GM19438 (cell line): ENCODE measurements around the gene NEDD8.

Experiments used
- ATAC-seq: cut with Tn5 transposase; IDR thresholded peaks from one replicate; pipeline ENCODE4 v1.9.1; 2021; ENCODE audit warnings: low read depth; ENCODE audit not compliant: unreplicated experiment

NEDD8 gene

DNA sequence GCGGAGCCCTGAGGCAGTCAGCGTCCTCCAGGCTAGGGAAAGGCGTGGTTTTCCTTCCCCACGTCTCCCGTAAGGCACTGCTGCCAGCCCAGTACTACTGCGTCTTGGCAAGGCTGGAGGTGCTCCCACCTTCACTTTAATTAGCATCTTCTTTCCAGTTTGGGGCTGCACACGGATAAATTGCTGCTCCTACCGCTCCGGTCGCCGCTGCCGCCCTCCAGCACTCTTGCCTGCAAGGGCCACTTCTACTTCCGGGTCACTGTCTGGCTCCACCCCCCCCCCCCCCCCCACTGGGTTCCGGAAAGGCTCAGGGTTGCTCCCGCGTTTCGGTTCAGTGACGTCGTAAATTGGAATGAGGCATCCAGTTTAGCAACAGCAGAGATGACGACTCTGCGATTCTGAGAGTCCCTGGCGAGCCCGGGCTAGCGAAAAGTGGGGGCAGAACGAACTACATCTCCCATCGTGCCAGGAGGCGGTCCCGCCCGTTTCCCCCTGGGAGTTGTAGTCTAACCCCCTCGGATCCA, at the start of gene NEDD8:
Gene NEDD8 (minus strand): TSS at position 247 of the 524 bp plus-strand sequence. CDS start 100 bp downstream, at position 147.
- peak; percentile 76 for ATAC-seq

DNA sequence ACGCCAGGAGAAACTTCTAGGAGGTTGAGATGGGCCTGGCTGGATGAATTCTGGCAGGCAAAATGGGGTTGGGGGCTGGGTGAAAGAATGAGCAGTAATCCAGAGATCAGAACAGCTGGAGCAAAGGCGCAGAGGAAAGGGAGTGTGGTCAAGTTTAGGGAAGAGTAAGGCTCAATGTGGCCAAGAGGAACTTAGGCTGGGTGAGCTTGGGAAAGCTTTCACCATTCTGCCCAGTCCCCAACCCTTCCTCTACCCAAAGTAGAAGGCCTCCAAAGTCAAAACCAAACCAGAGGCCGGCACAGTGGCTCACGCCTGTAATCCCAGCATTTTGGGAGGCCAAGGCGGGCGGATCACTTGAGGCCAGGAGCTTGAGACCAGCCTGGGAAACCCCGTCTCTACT, 49.5 kb upstream of the NEDD8 start:
- ATAC-seq = no peak

DNA sequence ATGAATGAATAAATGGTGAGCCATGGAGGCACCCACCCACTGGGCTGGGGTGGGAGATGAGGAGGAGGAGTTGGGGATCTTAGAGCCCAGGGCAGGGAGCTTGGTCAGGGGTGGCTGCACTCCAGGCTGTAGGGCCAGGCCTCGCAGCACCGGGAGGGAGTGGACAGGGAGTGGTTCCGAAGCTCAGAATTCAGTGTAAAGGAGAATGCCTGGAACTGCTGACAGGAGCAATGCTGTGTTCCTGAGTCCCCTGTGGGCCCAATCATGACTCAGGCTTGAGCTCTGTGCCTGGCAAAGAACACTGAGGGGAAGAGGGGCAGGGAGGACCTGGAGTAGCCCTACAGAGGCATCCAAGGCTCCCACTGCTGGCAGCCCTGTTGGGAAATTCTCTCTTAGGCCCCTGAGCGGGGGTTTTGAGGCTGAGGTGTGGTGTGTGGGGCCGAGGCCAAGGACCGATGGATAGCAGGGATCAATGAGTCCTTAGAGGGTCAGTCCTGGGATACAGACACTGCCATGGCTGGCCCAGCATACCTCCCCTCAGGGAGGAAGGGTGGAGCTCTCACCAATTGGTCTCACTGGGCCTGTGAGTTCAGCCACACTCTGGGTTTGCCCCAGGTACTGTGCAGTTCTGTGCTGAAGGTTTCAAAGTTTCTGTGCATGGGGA, 48.8 kb upstream of the NEDD8 start:
- no peak for ATAC-seq

DNA sequence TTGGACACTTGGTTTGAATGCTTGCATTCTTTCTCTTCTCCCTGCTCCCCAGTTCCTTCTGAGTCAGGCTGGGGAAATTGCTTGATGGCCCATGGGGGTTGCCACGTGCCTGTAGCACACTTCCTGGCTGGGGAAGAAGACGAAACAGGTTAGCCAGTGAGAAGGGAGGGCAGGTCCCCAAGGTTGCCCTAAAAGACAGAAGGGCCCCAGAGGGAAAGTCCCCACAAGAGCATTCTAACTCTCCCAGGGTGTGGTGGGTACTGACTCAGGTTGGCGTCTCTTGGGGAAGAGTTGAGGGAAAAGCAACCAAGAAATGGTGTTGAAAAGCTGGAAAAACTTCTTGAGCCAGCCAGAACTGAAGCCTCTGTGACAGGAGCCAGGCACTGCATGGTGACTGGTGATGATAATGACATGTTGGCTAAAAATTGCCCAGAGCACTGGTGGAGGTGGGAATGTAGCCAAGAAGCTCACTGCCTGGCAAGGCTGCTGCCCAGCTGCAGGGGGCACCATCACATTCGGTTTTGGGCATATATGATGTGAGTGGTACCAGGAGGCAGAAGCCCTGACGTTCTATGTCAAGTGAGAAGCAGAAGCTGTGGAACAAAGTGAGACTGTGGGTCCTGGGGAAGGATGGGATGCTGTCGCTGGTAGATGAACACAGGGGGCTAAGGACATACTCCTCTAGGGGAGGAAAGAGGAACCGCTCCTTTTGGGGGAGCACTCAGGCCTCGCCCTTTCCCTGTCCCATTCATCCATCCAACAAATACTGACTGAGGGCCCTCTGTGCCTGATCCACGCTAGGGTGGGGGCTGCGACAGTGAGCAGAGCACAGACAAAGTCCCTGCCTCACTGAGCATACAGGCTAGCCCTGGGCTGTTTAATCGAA, 47.4 kb upstream of the NEDD8 start:
- no peak for ATAC-seq

DNA sequence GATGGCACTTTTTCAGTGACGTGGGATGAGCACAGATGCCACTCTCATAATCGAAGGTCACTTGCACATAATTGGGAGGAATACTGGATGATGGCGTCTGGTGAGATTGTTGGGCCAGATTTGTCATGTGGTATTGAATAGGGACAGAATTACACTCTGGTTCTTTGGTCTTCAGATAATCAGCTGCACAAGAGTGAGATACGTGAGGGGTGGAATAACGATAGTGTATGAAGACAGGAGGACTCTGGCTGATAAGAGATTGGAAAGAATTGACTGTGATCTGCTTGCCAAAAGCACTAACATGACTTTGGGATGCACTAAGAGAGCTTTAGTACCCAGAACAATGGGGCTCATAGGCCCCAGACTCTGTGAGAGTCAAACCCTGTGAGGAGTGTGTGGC, 46.3 kb upstream of the NEDD8 start:
- ATAC-seq = no peak

DNA sequence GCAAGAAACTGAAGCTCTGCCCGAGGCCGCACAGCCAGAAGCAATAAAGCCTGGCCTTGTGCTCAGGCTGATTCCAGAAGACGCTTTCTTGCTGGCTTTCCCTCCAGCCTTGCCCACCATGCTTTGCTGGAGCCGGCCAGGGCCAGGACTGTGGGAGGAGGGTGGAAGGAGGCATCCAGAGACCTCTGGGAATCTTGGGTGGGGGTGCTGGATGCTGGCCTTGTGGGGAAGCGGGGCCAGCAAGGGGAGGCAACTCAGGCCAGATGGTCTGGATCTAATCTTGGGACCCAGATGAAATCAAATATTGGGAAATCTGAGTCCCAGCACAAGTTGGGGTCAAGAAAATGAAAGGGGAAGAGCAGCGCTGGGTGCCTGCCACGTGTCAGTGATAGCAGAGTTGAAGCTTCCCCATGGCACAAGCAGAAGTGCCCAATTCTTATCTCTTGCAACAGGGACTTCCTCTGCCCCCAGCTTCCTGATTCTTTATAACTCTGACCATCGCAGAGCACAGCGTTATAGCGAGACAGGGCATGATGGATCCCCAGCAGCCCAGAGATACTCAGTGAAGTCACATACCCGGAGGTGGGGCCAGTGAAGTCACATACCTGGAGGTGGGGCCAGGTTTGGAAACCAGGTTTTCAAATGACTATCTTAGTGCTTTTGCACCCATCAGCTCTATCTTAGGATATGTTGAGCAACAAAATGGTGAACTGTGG, 45.6 kb upstream of the NEDD8 start:
- no peak for ATAC-seq

DNA sequence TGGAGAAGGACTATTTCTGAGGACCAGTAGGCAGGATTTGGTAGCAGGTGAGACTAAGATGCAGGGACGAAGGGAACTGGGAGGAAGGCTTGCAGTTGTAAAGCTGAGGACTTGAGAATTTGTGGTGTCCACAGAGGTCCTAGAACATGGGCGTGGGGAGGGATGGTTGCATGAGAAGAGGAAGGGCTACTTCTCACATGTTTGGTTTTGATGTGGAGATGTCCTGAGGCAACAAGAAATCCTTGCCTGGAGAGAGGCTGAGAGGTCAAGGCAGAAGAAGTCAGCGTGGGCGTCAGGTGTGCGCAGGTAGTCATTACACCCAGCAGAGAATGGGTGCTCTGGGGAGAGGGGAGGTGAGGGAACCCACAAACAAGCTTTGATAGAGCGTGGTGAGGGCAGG, 44.9 kb upstream of the NEDD8 start:
- ATAC-seq = no peak

DNA sequence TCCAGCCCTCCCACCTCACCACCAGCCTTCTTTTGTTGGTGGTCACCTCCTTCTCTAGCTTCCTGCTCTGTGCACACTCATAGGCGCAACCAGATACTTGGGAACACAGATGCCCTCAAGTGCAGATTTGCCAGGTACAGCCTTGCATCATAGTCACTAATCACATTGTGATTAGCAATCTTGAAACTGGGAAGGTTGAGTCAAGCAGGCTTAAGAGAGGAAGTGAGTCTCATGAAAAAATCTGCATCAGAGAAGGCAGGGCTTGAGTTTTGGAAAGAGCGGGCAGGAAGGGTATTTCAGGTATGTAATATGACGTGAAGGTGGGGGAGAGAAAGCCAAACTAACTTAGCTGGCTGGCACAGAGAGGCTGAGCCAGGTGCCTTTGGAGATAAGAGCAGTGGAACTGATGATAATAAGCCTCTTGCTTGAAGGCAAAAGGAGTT, 42.0 kb upstream of the NEDD8 start:
- peak; percentile 38 for ATAC-seq

DNA sequence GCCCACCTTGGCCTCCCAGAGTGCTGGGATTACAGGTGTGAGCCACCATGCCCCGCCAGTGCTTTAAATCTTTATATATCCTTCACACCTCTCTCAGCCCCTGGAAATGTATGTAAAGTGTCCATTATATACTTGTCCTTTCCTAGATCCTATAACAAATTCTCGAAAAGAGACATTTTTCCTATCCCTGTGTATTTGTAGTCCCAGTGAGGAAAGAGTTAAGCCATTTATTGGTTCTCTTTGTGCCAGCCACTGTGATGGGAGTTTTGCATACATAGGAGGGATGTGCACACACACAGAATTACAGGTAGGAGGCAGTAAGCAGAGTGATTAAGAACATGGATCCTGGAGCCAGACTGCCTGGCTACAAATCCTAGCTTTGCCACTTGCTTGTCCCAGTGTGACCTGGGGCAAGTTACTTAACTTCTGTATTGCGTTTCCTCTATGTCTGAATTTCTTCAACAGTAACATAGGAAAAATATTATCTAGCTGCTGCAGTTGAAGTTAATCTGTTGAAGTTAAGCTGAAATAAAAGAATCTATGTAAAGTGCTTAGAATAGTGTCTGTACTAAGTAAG, 41.3 kb upstream of the NEDD8 start:
- no peak for ATAC-seq

DNA sequence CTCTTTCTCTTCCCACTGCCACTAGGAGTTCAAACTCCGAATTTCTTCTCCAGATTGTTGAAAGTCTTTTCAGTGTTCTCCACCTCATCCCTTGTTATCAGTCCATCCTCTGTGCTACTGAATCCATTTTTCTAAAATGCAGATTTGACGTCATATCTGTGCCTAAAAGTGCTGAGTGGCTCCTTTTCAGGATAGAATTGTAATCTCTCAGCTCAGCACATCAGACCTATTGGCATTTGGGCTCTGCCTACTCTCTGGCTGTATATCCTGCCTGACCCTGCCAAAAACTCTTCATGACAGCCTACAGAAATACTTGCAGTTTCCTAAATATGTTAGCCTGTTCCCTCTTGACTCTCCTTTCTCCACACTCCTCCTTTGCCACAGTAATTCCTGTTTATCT, 40.3 kb upstream of the NEDD8 start:
- no peak for ATAC-seq

DNA sequence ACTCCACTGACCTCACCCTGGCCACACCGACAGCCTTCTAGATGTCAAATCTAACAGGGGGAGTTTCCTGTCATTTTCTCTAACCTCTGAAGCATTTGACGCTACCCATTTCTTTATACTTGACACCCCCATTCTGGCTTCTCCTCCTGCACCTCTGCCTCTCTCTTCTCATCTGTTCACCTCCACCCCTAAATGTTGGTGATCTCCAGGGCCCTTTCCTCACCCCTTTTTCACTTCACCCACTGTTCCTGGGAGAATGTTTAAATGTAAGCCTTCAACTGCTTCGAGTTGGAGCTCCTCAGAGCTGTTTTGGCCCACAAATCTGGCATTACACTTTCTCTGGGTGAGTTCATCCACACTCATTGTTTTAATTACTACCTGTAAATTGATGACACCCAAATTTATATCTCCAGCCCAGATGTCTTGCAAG, 39.7 kb upstream of the NEDD8 start:
- ATAC-seq = no peak

DNA sequence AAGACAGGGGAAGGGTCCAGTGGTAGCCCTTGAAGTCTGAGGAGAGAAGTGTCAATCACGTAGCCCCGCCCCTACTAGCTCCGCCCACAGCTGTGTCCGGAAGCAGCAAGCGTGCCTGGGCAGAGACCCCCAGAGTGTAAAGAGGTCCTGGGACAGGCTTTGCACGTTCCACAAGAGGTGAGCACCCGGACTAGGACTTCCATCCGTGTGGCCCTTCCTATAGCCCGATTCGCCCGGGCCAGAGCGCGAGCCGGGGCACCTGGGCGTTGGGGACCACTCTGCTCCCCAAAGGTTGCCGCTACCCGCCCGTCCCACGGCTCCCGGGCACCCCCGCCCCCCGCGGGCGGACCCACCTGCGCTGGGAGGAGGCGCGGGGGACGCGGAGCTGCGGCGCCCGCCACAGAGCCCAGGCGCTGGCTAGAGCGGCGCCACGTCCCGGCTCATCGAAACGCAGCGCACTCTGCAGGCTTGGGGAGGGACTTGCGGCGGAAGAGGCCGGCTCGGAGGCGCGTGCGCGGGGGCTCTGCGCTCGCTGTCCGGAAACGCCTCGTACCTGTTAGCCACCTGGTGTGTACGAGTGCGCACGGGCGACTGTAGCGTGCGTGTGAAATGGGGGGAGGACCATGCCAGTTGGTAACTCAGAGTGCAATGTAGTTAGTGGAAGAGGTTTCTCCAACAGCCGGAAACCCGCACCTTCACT, 39.1 kb upstream of the NEDD8 start, which contains the start of gene RABGGTA:
Gene RABGGTA (minus strand): TSS at position 464 of the 700 bp plus-strand sequence. CDS start 482 bp downstream, outside the sequence.
- peak; percentile 81 for ATAC-seq

DNA sequence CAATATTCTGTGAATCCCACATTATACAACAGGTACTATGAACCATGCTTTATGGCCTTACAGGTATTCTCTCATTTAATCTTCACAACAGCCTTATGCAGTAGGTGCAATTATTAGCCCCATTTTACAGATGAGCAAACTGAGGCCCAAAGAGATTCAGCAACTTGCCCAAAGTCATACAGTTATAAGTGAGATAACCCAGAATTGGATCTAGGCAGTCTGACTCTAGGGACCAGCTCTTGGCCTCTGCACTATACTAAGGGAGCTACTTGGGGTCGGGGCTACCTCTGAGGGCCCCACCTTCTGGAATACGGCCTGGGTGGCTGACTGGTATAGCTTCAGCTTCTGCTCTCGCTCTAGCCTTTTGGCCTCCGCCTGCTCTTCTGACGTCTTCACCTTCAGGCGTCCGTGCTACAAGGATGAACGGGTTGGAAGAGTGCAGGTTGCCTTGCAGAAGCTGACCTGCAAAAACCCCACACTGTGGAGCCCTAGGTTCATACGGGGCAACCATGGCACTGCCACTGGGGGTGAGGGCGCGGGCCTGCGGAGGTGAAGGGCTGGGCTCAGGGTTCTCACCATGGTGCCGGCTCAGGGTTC, 38.5 kb upstream of the NEDD8 start:
- no peak for ATAC-seq

DNA sequence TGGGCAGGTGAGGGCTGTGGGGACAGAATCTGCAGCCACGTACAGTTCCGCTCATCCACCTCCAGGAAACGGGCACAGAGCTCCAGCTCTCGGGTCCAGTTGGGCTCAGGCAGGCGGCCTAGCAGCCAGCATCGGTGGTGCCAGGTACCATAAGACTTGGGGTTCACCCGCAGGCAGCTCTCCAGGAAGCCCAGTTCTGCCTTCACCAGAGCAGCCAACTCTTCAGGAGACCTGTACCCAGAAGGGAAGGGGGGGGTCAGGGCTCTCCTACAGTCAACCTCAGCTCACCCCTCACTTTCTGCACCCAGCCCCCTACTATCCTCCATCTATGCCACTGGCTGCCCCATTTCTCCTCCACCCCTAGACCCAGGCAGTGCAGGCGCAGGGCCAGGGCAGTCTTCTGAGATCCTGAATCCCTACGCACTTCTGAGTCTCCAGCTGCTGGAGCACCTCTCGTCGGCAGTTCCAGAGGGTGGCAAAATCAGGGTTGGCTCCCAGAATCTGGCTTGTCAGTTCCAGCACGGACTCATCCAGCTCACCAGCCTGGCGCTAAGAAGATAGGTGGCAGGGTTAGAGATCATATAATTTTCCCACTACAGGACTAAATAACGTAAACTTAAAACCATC, 37.9 kb upstream of the NEDD8 start:
- ATAC-seq = no peak

DNA sequence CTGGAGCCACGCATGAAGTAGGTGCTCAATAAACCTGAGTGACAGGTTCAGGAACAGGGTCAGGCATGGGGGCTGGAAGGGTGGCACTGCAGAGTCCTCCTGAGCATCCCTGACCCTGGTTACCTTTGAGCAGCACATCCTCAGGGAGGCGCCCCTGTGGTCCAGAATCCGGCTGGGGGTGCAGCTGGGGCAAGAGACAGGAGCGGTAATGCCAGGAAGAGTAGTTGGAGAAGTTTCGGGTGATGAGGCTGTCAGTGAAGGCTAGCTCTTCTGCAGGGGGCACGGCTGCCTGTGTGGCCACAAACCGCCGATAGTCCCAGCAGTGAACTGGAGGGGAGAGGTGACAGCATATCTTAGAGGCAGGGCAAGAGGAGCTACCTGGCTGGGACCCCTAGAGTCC, 37.2 kb upstream of the NEDD8 start:
- ATAC-seq = no peak

DNA sequence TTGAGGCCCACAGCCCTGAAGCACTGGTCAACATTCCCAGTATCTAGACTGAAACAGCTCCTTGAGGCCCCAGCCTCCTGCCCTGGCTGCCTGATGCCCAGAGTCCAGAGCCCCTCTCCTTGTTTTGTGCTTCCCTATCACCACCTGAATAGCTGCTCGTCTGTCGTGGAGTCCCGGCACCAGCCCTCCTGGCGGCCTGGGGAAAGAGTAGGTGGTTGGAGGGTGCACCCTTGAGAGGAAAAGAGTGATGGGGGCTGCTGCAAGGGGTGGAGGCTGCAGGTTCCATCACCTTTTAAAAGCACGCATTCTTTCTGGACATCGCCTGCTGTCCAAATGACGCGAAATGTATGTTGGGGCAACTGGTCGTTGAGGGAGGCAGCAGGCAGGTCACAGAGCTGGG, 36.1 kb upstream of the NEDD8 start:
- no peak for ATAC-seq

DNA sequence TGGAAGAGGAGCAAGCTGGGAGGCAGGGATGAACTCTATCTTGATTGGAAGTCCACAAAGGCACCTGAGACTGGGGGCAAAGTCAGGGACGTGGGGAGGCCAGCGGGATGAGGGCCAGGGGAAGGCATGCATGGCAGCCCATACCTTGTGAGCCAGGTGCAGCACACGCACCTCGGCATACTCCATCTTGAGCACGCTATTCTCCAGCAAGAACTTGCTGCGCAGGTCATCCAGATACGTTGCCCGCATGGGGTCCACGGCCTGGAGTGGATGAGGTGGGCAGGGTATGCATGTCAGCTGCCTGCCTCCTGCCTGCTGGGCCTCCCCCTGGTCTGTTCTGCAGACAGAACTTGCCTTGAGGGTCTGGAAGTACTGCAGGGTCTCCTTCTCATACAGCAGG, 35.3 kb upstream of the NEDD8 start:
- ATAC-seq = no peak

DNA sequence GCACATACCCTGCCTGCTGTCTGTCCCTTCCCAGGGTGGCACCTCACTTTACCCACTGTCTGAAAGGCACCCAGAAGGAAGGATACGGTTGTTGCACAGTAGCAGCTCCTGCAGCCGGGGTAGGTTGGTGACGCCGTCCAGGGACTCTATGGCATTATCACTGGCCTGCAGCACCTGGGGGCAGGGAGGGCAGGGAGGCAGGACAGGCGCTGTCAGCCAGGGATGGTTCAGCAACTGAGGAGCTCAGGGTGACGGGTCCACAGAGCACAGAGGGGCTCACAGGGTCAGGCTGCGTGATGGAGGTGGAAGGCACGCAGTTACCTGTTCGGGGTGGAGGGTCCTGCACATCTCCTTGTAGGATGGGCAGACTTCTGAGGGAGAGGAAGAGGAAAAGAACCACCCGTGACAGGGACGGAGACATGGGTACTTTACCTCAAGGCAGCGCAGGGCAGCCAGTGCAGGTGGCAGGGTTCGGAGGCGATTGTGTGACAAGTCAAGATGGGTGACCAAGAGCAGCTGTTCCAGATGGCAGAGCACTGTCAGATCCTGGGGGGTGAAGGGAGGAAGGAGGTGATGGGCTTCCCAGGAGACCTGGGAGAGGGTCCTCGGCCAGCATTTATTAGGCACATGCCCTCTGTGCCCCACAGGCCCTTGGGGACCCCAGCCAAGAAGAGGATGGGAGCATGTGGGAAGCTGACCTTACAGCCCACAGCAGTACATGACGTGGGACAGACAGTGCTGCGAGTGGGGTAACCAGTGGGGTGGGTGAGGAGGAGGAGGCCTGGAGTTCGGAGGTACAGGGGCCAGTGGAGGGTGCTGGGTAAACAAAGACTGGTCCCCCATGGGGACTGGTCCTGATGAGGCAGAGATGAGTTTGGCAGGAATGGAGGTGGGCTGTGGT, 34.4 kb upstream of the NEDD8 start:
- ATAC-seq = no peak
